ENCODE data around the gene DLAT.

DNA sequence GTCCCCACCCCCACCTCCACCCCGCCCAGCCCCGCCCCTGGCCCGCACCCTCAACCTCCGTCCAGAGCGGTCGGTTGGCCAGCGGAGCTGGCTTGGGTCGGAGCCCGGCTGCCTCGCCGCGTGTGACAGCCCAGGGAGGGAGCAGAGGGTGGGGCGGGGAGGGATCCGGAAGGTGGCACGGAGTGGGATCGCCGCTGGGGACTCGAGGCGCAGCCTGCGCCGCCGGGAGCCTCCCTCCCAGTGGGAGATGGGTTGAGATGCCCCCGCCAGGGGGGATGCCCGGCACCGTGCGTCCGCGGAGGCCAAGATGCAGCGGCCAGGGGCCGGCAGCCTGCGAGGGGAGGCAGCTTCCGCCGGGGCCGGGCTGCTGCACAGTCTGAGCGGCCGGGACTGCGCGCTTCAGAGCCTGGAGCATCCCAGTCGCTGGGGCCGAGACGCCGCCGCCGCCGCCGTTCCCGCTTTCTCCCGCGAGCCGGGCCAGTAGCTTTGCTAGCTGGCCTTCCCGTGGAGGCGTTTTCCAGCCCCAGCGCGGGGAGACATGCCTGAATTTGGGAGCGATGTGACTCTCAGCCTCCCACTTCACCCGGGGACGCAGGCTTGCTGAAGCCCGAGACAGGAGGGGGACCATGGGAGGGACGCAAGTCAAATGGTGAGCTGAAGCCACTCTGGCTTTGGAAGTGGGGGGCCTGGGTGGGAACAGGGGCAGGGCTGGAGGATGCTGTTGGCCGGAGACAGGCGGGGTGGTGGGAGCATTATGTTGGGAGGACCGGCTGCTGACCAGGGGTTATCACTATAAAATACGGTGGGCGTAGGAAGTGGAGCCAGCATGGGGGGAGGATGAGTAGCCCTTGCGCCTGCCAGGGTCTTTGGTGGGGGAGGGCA lies 47.8 kb upstream of the DLAT start:
- TF ChIP-seq, protein P1, sequence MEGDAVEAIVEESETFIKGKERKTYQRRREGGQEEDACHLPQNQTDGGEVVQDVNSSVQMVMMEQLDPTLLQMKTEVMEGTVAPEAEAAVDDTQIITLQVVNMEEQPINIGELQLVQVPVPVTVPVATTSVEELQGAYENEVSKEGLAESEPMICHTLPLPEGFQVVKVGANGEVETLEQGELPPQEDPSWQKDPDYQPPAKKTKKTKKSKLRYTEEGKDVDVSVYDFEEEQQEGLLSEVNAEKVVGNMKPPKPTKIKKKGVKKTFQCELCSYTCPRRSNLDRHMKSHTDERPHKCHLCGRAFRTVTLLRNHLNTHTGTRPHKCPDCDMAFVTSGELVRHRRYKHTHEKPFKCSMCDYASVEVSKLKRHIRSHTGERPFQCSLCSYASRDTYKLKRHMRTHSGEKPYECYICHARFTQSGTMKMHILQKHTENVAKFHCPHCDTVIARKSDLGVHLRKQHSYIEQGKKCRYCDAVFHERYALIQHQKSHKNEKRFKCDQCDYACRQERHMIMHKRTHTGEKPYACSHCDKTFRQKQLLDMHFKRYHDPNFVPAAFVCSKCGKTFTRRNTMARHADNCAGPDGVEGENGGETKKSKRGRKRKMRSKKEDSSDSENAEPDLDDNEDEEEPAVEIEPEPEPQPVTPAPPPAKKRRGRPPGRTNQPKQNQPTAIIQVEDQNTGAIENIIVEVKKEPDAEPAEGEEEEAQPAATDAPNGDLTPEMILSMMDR (conservative IDR thresholded peaks at IDR 0.05; ENCODE audit: low read depth, low read length): no peak
- TF ChIP-seq EZH2phosphoT487 (IDR thresholded peaks at IDR 0.05; ENCODE audit: borderline replicate concordance, low read length): no peak
- no peak for TF ChIP-seq EZH2 (IDR thresholded peaks at IDR 0.05; ENCODE audit: low read length, unreplicated experiment)

Data from PC-3 (cell line).